ENCODE measurements around the gene RRP15. TPM values are rescaled to one million over a fixed set of nuclear protein-coding genes. Genes with fewer than 3 reads are reported as not detected.
A peak's percentile ranks its signal among the peaks of the same experiment; 100 is the strongest.

The RRP15 gene, protein sequence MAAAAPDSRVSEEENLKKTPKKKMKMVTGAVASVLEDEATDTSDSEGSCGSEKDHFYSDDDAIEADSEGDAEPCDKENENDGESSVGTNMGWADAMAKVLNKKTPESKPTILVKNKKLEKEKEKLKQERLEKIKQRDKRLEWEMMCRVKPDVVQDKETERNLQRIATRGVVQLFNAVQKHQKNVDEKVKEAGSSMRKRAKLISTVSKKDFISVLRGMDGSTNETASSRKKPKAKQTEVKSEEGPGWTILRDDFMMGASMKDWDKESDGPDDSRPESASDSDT
- total RNA-seq: 10 to 100 TPM; 24.9 to 27.3 TPM
- polyA plus RNA-seq (2013, experiment 1 of 2): 16.4 TPM
- polyA plus RNA-seq (2013, experiment 2 of 2): 15.0 TPM
- long read RNA-seq, experiment 1, full-length matches to known transcripts: 6 of 15 reads
- long read RNA-seq, experiment 1, partial matches to known transcripts: 4 of 15 reads
- long read RNA-seq, experiment 1, other reads (novel, unspliced or antisense): 5 of 15 reads
- long read RNA-seq, experiment 2, full-length matches to known transcripts: 10 of 16 reads
- long read RNA-seq, experiment 2, partial matches to known transcripts: 5 of 16 reads
- long read RNA-seq, experiment 2, other reads (novel, unspliced or antisense): 1 of 16 reads
- long read RNA-seq, experiment 3, full-length matches to known transcripts: 24 of 30 reads
- long read RNA-seq, experiment 3, partial matches to known transcripts: 0 of 30 reads
- long read RNA-seq, experiment 3, other reads (novel, unspliced or antisense): 6 of 30 reads
- long read RNA-seq, experiment 4, full-length matches to known transcripts: 93 of 103 reads
- long read RNA-seq, experiment 4, partial matches to known transcripts: 8 of 103 reads
- long read RNA-seq, experiment 4, other reads (novel, unspliced or antisense): 2 of 103 reads

DNA sequence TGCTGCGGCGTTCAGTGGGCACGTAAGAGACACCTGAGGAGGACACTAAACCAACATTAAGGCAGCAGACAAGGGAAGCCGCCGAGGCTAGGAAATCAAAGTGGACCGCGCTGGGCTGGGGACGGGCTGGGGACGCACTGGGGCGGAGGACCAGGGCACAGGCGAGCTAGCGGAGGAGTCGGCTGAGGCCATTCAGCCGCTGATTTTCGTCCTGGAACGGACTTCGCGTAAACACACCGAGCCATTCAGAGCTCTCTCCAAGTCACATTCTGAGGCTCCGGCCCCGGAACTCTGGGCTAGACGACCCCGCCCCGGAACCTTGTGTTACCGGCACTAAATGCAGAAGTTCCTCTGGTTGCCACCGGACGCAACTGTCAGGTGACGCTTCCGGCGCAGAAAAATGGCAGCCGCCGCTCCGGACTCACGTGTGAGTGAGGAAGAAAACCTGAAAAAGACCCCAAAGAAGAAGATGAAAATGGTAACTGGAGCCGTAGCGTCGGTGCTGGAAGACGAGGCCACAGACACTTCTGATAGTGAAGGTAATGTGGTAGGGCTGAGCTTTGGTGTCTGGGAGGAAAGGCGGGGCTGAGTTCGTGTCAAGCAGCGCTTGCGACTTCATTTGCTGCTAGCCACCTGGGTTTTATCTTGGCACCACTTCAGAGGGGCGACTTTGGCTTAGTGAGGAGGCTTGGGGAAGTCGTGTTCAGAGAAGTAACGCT, at the start of gene RRP15:
Gene RRP15, plus strand, starts transcription at position 377 of the 719 bp plus-strand sequence. Its CDS starts 24 bp downstream, at position 401.
- Mint-ChIP-seq H3K27ac (peak within 1 kb of the TSS; percentile 95), H3K4me3 (peak within 1 kb of the TSS; percentile 86), H3K36me3 (ENCODE audit: low read depth) (no peaks in the 10 kb centered on the region), H3K9me3 (peaks cover 34% of the 10 kb centered on the region), H3K4me1 (peaks cover 10% of the 10 kb centered on the region), H3K27me3 (ENCODE audit: insufficient read depth) (peaks cover 2% of the 10 kb centered on the region)
- Histone ChIP-seq H3K9me3 (ENCODE audit: control insufficient read depth, low read length) (peaks cover 40% of the 10 kb centered on the region), H3K27me3 (ENCODE audit: control insufficient read depth, insufficient read depth, low read length, poor library complexity, severe bottlenecking) (no peaks in the 10 kb centered on the region), H3K4me1 (ENCODE audit: control insufficient read depth, insufficient read depth, low read length) (no peaks in the 10 kb centered on the region), H3K9ac (ENCODE audit: extremely low read depth, low read length, poor library complexity, severe bottlenecking) (peak within 1 kb of the TSS; percentile 67), H3K36me3 (ENCODE audit: control insufficient read depth, insufficient read depth, low read length) (no peaks in the 10 kb centered on the region), H3K27ac (ENCODE audit: low read depth, low read length) (peak within 1 kb of the TSS; percentile 56), H3K4me3 (ENCODE audit: low read length) (peak within 1 kb of the TSS; percentile 97)
- TF ChIP-seq, protein P1, sequence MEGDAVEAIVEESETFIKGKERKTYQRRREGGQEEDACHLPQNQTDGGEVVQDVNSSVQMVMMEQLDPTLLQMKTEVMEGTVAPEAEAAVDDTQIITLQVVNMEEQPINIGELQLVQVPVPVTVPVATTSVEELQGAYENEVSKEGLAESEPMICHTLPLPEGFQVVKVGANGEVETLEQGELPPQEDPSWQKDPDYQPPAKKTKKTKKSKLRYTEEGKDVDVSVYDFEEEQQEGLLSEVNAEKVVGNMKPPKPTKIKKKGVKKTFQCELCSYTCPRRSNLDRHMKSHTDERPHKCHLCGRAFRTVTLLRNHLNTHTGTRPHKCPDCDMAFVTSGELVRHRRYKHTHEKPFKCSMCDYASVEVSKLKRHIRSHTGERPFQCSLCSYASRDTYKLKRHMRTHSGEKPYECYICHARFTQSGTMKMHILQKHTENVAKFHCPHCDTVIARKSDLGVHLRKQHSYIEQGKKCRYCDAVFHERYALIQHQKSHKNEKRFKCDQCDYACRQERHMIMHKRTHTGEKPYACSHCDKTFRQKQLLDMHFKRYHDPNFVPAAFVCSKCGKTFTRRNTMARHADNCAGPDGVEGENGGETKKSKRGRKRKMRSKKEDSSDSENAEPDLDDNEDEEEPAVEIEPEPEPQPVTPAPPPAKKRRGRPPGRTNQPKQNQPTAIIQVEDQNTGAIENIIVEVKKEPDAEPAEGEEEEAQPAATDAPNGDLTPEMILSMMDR (conservative IDR thresholded peaks at IDR 0.05): no peak
- 0 to 1% methylated on average over 25 to 45 of the region's 45 CpGs for WGBS, 2 experiments (ENCODE audit: insufficient coverage in 1 of 2, insufficient read length in 1 of 2)
- DNase-seq: peak; percentile 97

DNA sequence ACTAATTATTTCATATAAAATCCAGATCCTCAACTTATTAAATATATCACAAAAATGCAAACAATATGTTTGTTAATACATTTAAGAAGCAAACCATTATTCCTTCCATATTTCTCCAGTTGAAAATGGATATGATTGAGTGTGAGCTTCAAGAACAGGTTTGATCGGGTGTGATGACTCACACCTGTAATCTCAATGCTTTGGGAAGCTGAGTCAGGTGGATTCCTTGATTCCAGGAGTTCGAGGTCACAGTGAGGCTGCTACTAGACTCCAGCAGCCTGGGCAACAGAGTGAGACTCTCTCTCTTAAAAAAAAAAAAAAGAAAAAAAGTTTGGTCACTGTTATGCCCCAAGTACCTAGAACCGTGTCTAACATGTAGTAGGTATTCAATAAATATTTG, 42.9 kb upstream of the RRP15 start:
- no peaks in the 10 kb centered on the region for H3K27me3 Mint-ChIP-seq (ENCODE audit: insufficient read depth)
- TF ChIP-seq, protein P1 (conservative IDR thresholded peaks at IDR 0.05): no peak
- Histone ChIP-seq H3K4me1 (ENCODE audit: control insufficient read depth, insufficient read depth, low read length) (no peaks in the 10 kb centered on the region), H3K4me3 (ENCODE audit: low read length) (no peak overlapping the region), H3K27me3 (ENCODE audit: control insufficient read depth, insufficient read depth, low read length, poor library complexity, severe bottlenecking) (no peaks in the 10 kb centered on the region), H3K36me3 (ENCODE audit: control insufficient read depth, insufficient read depth, low read length) (no peaks in the 10 kb centered on the region), H3K9ac (ENCODE audit: extremely low read depth, low read length, poor library complexity, severe bottlenecking) (no peak overlapping the region), H3K27ac (ENCODE audit: low read depth, low read length) (no peak overlapping the region), H3K9me3 (ENCODE audit: control insufficient read depth, low read length) (no peaks in the 10 kb centered on the region)
- 67 to 94% methylated on average over 1 to 2 of the region's 3 CpGs for WGBS, 2 experiments (ENCODE audit: insufficient coverage in 1 of 2, insufficient read length in 1 of 2)
- H3K4me3 Mint-ChIP-seq: no peak overlapping the region
- no peaks in the 10 kb centered on the region for H3K36me3 Mint-ChIP-seq (ENCODE audit: low read depth)
- no peaks in the 10 kb centered on the region for H3K9me3 Mint-ChIP-seq
- no peaks in the 10 kb centered on the region for H3K4me1 Mint-ChIP-seq
- no peak overlapping the region for H3K27ac Mint-ChIP-seq
- no peak for DNase-seq

DNA sequence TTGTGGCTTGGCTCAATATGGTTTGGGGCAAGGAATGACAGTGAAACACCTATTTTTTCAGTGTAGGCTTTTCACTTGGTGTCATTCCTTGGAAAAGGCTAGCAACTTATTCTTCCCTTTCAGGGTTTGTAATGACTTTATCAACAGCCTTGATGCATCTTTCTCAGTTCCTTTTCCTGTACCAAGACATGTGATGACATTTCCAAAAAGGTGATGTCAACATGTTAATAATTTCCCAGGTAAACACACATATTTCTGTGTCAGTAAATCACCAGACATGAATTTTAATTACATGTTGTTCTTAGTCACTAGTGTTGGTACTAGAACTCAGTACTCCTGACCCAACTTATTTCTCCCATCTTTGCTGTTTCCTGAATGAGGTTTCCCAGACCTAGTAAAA, 37.8 kb upstream of the RRP15 start:
- TF ChIP-seq, protein P1 (conservative IDR thresholded peaks at IDR 0.05): no peak
- no peaks in the 10 kb centered on the region for H3K27me3 Mint-ChIP-seq (ENCODE audit: insufficient read depth)
- Histone ChIP-seq H3K4me1 (ENCODE audit: control insufficient read depth, insufficient read depth, low read length) (no peaks in the 10 kb centered on the region), H3K9me3 (ENCODE audit: control insufficient read depth, low read length) (no peaks in the 10 kb centered on the region), H3K27ac (ENCODE audit: low read depth, low read length) (no peak overlapping the region), H3K27me3 (ENCODE audit: control insufficient read depth, insufficient read depth, low read length, poor library complexity, severe bottlenecking) (no peaks in the 10 kb centered on the region), H3K36me3 (ENCODE audit: control insufficient read depth, insufficient read depth, low read length) (no peaks in the 10 kb centered on the region), H3K9ac (ENCODE audit: extremely low read depth, low read length, poor library complexity, severe bottlenecking) (no peak overlapping the region), H3K4me3 (ENCODE audit: low read length) (no peak overlapping the region)
- no peaks in the 10 kb centered on the region for H3K36me3 Mint-ChIP-seq (ENCODE audit: low read depth)
- H3K27ac Mint-ChIP-seq: no peak overlapping the region
- H3K4me1 Mint-ChIP-seq: no peaks in the 10 kb centered on the region
- no peak for DNase-seq
- H3K9me3 Mint-ChIP-seq: no peaks in the 10 kb centered on the region
- no peak overlapping the region for H3K4me3 Mint-ChIP-seq
